ENCODE data around the gene ANKS1B. TPM values are rescaled to one million over a fixed set of nuclear protein-coding genes. Genes with fewer than 3 reads are reported as not detected.

Gene ANKS1B
- total RNA-seq, 5 donors from 2014 or later (not counting 1 experiment from before 2014, with no cell fraction given) = 0.18 to 0.47 (median 0.19) TPM; not detected in 2

DNA sequence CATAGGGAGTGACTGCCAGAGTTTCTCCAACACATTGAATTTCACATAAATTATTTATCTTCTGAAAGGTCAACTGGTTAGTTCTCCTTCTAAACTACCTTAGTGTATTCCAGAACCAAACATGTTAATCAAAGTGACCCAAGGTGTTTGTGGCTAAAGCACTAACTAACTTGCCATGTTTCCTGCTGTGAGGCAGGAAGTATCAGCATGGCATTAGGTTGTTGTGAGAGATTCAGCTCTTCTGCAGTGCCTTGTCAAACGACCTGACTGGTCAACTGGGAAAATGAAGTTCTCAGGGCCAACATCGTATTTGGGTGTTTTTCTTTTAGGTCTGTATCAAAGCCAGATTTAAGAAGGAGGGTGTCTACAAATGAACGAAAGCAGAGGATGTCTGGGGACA, 891.6 kb downstream of the ANKS1B start:
- no peak for DNase-seq
- no peaks in the 10 kb centered on the region for H3K36me3 Mint-ChIP-seq
- WGBS (ENCODE audit: insufficient coverage) = 16% methylated on average over 3 of the region's 3 CpGs

DNA sequence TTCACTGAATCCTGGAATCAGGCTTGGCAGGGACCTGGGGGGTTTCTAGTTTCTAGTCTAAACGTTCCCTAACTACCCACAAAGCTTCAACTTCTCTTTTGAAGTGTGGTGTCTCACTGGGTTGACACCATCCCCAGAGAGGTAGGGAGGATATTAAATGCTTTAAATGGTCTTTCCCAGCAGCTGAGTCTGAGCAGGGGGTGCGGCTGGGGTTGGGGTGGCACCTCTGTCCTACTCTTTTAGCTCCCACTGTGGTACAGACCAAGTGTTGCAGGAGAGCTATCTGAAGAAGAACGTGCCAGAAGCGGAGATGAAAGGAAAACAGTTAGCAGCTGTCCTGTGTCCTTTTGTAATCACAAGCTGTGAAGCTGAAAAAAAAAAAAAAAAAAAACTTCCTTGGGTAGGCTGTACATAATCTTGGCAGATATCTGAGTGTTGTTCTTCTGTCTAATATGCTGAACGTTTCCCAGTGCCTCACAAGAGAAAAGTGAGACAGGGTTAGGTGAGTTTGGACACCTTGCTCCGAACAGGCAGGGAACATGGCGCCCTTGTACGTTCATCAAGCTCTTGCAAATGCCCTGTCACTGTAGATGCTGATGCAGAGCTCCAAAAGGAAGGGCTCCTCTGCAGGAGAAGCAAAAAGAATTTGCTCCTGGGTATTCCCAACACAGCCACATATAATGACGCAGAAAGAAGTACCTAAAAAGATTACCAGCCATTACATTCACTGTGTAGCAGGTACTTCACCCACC, 892.5 kb downstream of the ANKS1B start:
- Histone ChIP-seq H3K27me3 (replicated peaks in 1 of 2; ENCODE audit: control insufficient read depth in 2 of 2, extremely low read depth in 1 of 2, insufficient read depth in 2 of 2, low read length in 1 of 2) (no peaks in the 10 kb centered on the region), H3K4me3 (ENCODE audit: control insufficient read depth in 1 of 2, extremely low read depth in 1 of 2, low read length in 1 of 2) (no peak overlapping the region), H3K4me1 (ENCODE audit: control insufficient read depth in 1 of 2, extremely low read depth in 1 of 2, insufficient read depth in 2 of 2, low read length in 2 of 2) (no peaks in the 10 kb centered on the region), H3K27ac (ENCODE audit: low read length) (no peak overlapping the region), H3K9me3 (no peaks in the 10 kb centered on the region), H3K36me3 (ENCODE audit: control insufficient read depth in 2 of 2, extremely low read depth in 1 of 2, insufficient read depth in 1 of 2, low read length in 1 of 2) (no peaks in the 10 kb centered on the region)
- 72% methylated on average over 4 of the region's 9 CpGs for WGBS (ENCODE audit: insufficient coverage)
- ATAC-seq (replicated peaks in 1 of 4) = no peak
- ChIA-PET CTCF (interaction anchor here in 1 of 2 donors (0.5 kb wide), 1 partner anchor 1350 kb away, joined by 3 read pairs; no protein-coding TSS in a partner anchor), POLR2A (no interaction called here)
- peaks cover 0 to 4% (median 0%) of the 10 kb centered on the region in 3 donors for H3K9me3 Mint-ChIP-seq
- no peaks in the 10 kb centered on the region for H3K4me1 Mint-ChIP-seq
- peaks cover 0 to 4% of the 10 kb centered on the region in 2 donors for H3K27me3 Mint-ChIP-seq
- no peak for DNase-seq
- H3K27ac Mint-ChIP-seq = no peak overlapping the region
- no peak overlapping the region for H3K4me3 Mint-ChIP-seq
- H3K36me3 Mint-ChIP-seq = no peaks in the 10 kb centered on the region

More for the DNA sequence above, 891.6 kb downstream of the ANKS1B start:
- Histone ChIP-seq H3K9me3 (no peaks in the 10 kb centered on the region), H3K36me3 (ENCODE audit: control insufficient read depth in 2 of 2, extremely low read depth in 1 of 2, insufficient read depth in 1 of 2, low read length in 1 of 2) (no peaks in the 10 kb centered on the region), H3K27ac (ENCODE audit: low read length) (no peak overlapping the region), H3K4me3 (ENCODE audit: control insufficient read depth in 1 of 2, extremely low read depth in 1 of 2, low read length in 1 of 2) (no peak overlapping the region), H3K27me3 (replicated peaks in 1 of 2; ENCODE audit: control insufficient read depth in 2 of 2, extremely low read depth in 1 of 2, insufficient read depth in 2 of 2, low read length in 1 of 2) (no peaks in the 10 kb centered on the region), H3K4me1 (ENCODE audit: control insufficient read depth in 1 of 2, extremely low read depth in 1 of 2, insufficient read depth in 2 of 2, low read length in 2 of 2) (no peaks in the 10 kb centered on the region)
- no peak overlapping the region for H3K4me3 Mint-ChIP-seq
- H3K27me3 Mint-ChIP-seq = peaks cover 0 to 4% of the 10 kb centered on the region in 2 donors
- POLR2A ChIA-PET = no interaction called here
- no peak overlapping the region for H3K27ac Mint-ChIP-seq
- H3K9me3 Mint-ChIP-seq = peaks cover 0 to 4% (median 0%) of the 10 kb centered on the region in 3 donors
- ATAC-seq (replicated peaks in 1 of 4) = no peak
- CTCF ChIA-PET = no interaction called here
- H3K4me1 Mint-ChIP-seq = no peaks in the 10 kb centered on the region

DNA sequence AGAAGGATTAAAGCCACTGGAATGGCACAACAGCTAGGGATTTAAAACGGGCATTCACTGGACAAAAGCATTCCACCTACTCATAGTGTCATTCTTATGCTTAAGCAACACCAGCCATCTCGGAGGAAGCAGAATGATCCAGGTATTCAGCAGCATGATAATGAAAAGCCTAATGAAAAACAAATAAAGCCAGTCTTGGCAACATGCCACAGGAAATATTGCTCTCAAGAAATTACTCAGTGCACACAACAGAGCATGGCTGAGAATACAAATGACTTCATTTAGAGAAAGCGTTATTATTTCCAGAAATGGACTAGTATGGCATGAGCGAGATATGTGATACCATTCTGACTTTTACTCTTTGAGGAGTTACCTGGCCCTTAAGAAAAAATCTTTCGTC, 897.5 kb downstream of the ANKS1B start:
- Mint-ChIP-seq H3K4me3 (no peak overlapping the region), H3K4me1 (no peaks in the 10 kb centered on the region), H3K27me3 (peaks cover 0 to 4% of the 10 kb centered on the region in 2 donors), H3K9me3 (peaks cover 2 to 8% (median 3%) of the 10 kb centered on the region in 3 donors), H3K27ac (no peak overlapping the region), H3K36me3 (no peaks in the 10 kb centered on the region)
- Histone ChIP-seq H3K27me3 (replicated peaks in 1 of 2; ENCODE audit: control insufficient read depth in 2 of 2, extremely low read depth in 1 of 2, insufficient read depth in 2 of 2, low read length in 1 of 2) (no peaks in the 10 kb centered on the region), H3K36me3 (ENCODE audit: control insufficient read depth in 2 of 2, extremely low read depth in 1 of 2, insufficient read depth in 1 of 2, low read length in 1 of 2) (no peaks in the 10 kb centered on the region), H3K27ac (ENCODE audit: low read length) (no peak overlapping the region), H3K4me1 (ENCODE audit: control insufficient read depth in 1 of 2, extremely low read depth in 1 of 2, insufficient read depth in 2 of 2, low read length in 2 of 2) (no peaks in the 10 kb centered on the region), H3K9me3 (no peaks in the 10 kb centered on the region), H3K4me3 (ENCODE audit: control insufficient read depth in 1 of 2, extremely low read depth in 1 of 2, low read length in 1 of 2) (no peak overlapping the region)
- ATAC-seq (replicated peaks in 1 of 4) (no peak), DNase-seq (no peak)
- CTCF ChIA-PET = no interaction called here
- POLR2A ChIA-PET = no interaction called here
- WGBS (ENCODE audit: insufficient coverage) = 57% methylated on average over 1 of the region's 5 CpGs

DNA sequence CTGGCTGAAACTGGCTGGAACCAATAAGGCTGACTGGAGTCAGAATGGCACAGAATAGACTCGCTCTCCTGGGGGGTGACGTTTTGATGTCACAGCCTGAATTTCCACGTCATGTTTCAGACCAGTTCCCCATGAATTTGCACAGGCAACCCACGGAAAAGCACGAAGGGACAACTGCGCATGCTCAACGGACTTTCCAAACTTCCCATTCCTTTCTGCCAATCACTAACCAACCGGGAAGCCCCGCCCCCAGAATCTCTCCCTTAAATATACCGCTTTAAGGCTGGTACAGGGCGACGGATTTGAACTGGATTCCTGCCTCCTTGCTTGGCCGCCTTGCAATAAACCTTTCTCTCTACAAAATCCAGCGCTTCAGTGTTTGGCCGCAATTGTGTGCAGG, 904.9 kb downstream of the ANKS1B start:
- no peak overlapping the region for H3K4me3 ChIP-seq (ENCODE audit: control insufficient read depth in 1 of 2, extremely low read depth in 1 of 2, low read length in 1 of 2)
- no peak overlapping the region for H3K27ac Mint-ChIP-seq
- no peak overlapping the region for H3K4me3 Mint-ChIP-seq
- no peaks in the 10 kb centered on the region for H3K9me3 ChIP-seq
- DNase-seq (no peak), ATAC-seq (replicated peaks in 1 of 4) (no peak)
- H3K27ac ChIP-seq (ENCODE audit: low read length) = no peak overlapping the region
- H3K36me3 Mint-ChIP-seq = no peaks in the 10 kb centered on the region
- peaks cover 0 to 2% of the 10 kb centered on the region in 2 donors for H3K27me3 Mint-ChIP-seq
- no peaks in the 10 kb centered on the region for H3K27me3 ChIP-seq (replicated peaks in 1 of 2; ENCODE audit: control insufficient read depth in 2 of 2, extremely low read depth in 1 of 2, insufficient read depth in 2 of 2, low read length in 1 of 2)
- CTCF ChIA-PET = no interaction called here
- H3K9me3 Mint-ChIP-seq = peaks cover 0 to 3% (median 2%) of the 10 kb centered on the region in 3 donors
- H3K36me3 ChIP-seq (ENCODE audit: control insufficient read depth in 2 of 2, extremely low read depth in 1 of 2, insufficient read depth in 1 of 2, low read length in 1 of 2) = no peaks in the 10 kb centered on the region
- H3K4me1 Mint-ChIP-seq = no peaks in the 10 kb centered on the region
- POLR2A ChIA-PET = no interaction called here
- no peaks in the 10 kb centered on the region for H3K4me1 ChIP-seq (ENCODE audit: control insufficient read depth in 1 of 2, extremely low read depth in 1 of 2, insufficient read depth in 2 of 2, low read length in 2 of 2)
- WGBS (ENCODE audit: insufficient coverage) = 81% methylated on average over 10 of the region's 15 CpGs

DNA sequence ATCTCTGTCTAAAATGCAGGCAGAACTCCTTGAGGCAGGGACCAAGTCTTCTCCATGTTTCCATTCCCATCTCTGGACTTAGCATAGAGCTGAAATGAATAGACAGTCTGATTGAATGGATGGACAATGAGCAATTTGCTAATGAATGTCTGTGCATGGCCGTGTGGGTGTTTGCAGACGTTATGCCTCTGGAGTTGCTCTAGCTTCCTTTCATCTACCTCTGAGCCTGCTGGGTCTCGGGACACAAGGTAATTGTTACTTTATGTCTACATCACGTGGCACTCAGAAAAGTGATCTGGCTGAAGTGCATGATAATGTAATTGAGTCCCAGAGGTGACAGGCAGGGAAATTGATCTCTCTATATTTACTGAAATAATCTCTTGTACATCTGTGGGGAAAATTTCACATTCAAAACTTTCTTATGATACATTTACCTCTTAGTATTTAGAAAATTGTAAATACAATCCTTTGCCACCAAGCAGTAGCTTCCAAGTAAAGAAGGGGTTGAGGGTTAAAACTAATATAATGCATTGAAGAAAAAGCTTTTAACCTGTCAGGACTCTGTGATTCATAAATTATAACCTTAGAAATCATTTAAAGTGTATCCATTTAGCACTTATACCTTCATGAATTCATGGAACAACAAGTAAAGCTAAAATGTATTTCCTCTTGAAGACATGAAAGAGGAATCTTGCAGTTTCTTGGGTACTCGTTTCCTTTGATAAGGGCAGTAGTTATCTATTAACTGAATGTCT, 915.6 kb downstream of the ANKS1B start:
- H3K4me1 ChIP-seq (ENCODE audit: control insufficient read depth in 1 of 2, extremely low read depth in 1 of 2, insufficient read depth in 2 of 2, low read length in 2 of 2) = no peaks in the 10 kb centered on the region
- no peak for DNase-seq
- H3K9me3 Mint-ChIP-seq = peaks cover 0 to 4% (median 0%) of the 10 kb centered on the region in 3 donors
- H3K9me3 ChIP-seq = no peaks in the 10 kb centered on the region
- H3K27ac Mint-ChIP-seq = no peak overlapping the region
- no peak overlapping the region for H3K4me3 ChIP-seq (ENCODE audit: control insufficient read depth in 1 of 2, extremely low read depth in 1 of 2, low read length in 1 of 2)
- no peak overlapping the region for H3K4me3 Mint-ChIP-seq
- H3K27me3 Mint-ChIP-seq = peaks cover 0 to 2% of the 10 kb centered on the region in 2 donors
- H3K27me3 ChIP-seq (replicated peaks in 1 of 2; ENCODE audit: control insufficient read depth in 2 of 2, extremely low read depth in 1 of 2, insufficient read depth in 2 of 2, low read length in 1 of 2) = no peaks in the 10 kb centered on the region
- ChIA-PET POLR2A (no interaction called here), CTCF (no interaction called here)
- no CpG with 5 or more reads among the region's 5 CpGs for WGBS (ENCODE audit: insufficient coverage)
- H3K36me3 Mint-ChIP-seq = no peaks in the 10 kb centered on the region
- ATAC-seq (replicated peaks in 1 of 4) = no peak
- H3K36me3 ChIP-seq (ENCODE audit: control insufficient read depth in 2 of 2, extremely low read depth in 1 of 2, insufficient read depth in 1 of 2, low read length in 1 of 2) = no peaks in the 10 kb centered on the region
- no peak overlapping the region for H3K27ac ChIP-seq (ENCODE audit: low read length)
- no peaks in the 10 kb centered on the region for H3K4me1 Mint-ChIP-seq

DNA sequence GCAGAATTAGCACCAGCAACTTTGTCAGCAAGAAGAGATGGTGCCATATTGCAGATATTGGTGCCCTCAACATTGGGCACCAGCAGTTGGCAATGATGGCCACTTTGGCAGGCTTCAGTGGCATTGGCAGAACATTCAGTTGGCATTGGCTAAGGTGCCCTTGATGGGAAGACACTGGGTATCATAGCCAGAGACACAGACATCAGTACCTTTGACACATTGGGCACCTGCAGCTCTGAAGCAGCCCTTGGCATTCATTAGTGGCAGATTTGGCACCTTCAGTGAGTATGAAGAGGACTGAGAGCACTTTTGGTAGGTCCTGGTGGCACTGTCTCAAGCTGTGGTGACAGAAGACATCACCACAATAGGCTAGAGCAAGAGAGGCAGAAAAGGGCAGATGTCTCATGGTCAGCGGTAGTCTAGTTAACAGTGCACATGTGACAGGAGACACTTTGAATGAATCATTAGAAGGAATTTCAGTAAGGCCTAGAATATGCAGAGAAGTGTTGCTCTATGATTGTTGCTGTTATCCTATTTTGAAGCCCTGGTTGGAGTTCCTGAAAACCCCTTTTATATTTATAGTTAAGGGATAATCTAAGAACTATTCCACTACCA, 917.5 kb downstream of the ANKS1B start:
- Mint-ChIP-seq H3K4me1 (no peaks in the 10 kb centered on the region), H3K4me3 (no peak overlapping the region), H3K36me3 (no peaks in the 10 kb centered on the region), H3K27me3 (peaks cover 3 to 7% of the 10 kb centered on the region in 2 donors), H3K9me3 (peaks cover 0 to 4% (median 0%) of the 10 kb centered on the region in 3 donors), H3K27ac (no peak overlapping the region)
- Histone ChIP-seq H3K36me3 (ENCODE audit: control insufficient read depth in 2 of 2, extremely low read depth in 1 of 2, insufficient read depth in 1 of 2, low read length in 1 of 2) (no peaks in the 10 kb centered on the region), H3K9me3 (no peaks in the 10 kb centered on the region), H3K27ac (ENCODE audit: low read length) (no peak overlapping the region), H3K4me3 (ENCODE audit: control insufficient read depth in 1 of 2, extremely low read depth in 1 of 2, low read length in 1 of 2) (no peak overlapping the region), H3K4me1 (ENCODE audit: control insufficient read depth in 1 of 2, extremely low read depth in 1 of 2, insufficient read depth in 2 of 2, low read length in 2 of 2) (no peaks in the 10 kb centered on the region), H3K27me3 (replicated peaks in 1 of 2; ENCODE audit: control insufficient read depth in 2 of 2, extremely low read depth in 1 of 2, insufficient read depth in 2 of 2, low read length in 1 of 2) (no peaks in the 10 kb centered on the region)
- WGBS (ENCODE audit: insufficient coverage) = no CpG with 5 or more reads among the region's 1 CpG
- no peak for DNase-seq
- ChIA-PET POLR2A (no interaction called here), CTCF (interaction anchor here in 1 of 2 donors (0.5 kb wide), 1 partner anchor 60 kb away, joined by 3 read pairs; no protein-coding TSS in a partner anchor)
- ATAC-seq (replicated peaks in 1 of 4) = no peak
